ENCODE data around the gene CSAG1. TPM values are rescaled to one million over a fixed set of nuclear protein-coding genes. Genes with fewer than 3 reads are reported as not detected.
"Not testable (repeated sequence)": the region's sequence is repeated elsewhere in the genome, so short reads cannot be mapped to it uniquely, and the experiment has no call there.

The CSAG1 gene
- total and polyA plus RNA-seq, 4 experiments from 2014 or later, result not detected

DNA sequence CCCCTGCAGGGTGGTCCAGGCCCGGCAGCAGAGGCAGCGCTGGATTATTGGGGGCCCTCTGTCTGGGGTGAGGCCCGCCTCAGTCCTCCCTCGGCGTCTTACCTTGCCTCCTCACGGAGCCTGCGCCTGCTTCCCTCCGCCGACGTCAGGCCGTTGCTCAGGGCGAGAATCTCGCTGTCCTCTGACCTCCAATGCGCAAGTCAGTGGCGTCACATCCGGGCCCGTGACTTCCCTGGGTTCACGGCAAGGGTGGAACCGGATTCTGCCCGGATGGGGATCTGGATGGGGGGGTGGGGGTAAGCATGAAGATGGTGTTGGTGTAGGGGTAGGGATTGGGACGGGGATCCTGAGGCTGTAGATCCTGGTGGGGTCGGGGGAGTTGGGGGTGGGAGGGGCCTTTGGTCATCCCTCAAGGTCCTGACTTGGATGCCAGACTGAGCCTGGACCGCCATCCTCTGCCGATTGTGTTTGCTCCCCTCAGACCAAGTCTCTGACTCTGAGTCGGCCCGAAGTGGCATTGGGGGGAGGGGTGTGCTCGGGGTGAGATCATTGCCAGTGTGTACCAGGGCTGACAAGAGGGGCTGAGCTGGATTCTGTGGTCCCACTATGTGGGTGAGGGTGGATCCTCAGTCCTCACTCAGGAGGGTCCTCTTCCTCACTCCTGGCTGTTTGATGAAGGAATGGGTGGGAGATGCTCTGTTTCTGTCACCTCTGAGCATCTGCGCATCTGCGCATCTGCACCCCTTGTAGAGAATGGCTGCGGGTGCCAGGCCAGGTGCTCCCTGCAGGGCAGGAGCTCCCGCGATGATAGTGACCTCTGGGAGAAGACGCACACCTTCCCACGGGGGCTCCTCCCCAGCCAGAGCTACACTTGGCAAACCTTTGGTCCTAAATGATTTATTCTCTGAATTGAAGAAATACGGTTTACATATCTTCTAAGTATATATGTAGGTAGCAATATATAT is 20.4 kb upstream of the CSAG1 start, which contains the start of gene MAGEA2:
MAGEA2 (minus strand) TSS at position 157 of the 965 bp plus-strand sequence. CDS start 2,479 bp downstream, outside the sequence.
- H3K4me1 Mint-ChIP-seq; intact Hi-C loops (cut with micrococcal nuclease); H3K27me3 Mint-ChIP-seq: not testable (repeated sequence)

DNA sequence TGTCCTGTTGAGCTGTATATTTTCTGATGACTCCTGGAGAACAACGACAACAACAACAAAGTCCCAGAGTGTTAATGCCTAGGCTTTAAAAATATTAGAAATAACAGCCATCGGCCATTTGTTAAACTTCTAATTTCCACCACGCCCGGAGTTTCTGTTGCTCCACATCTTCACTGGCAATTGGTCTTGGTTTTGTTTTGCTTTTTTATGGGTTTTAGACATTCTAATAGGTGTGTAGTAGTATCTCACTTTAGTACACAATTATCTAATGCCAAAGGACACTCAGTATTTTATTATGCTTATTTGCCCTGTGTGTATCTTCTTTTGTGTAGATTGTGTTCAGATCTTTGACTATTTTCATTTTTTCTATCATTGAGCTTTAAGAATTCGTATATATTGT is 5.0 kb upstream of the CSAG1 start:
- no peaks in the 10 kb centered on the region for H3K36me3 ChIP-seq (ENCODE audit: insufficient read depth, low read length)
- H3K27ac ChIP-seq (ENCODE audit: low read depth, low read length), result no peak overlapping the region
- no peaks in the 10 kb centered on the region for H3K27me3 ChIP-seq (ENCODE audit: insufficient read depth, low read length)
- ChIA-PET CTCF (ENCODE audit: partially characterized antibody) (no interaction called here), POLR2A (ENCODE audit: partially characterized antibody) (no interaction called here)
- peaks cover 0 to 2% (median 0%) of the 10 kb centered on the region in 8 donors for H3K9me3 Mint-ChIP-seq
- no peaks in the 10 kb centered on the region for H3K27me3 Mint-ChIP-seq
- intact Hi-C loops (cut with micrococcal nuclease), result no loop called here
- H3K4me3 ChIP-seq (ENCODE audit: low read length in 2 of 2), result no peak overlapping the region
- no peaks in the 10 kb centered on the region for H3K4me1 ChIP-seq (ENCODE audit: insufficient read depth, low read length)
- no peaks in the 10 kb centered on the region for H3K36me3 Mint-ChIP-seq
- DNase-seq, result no peak
- no peak overlapping the region for H3K27ac Mint-ChIP-seq
- no peaks in the 10 kb centered on the region for H3K9me3 ChIP-seq (ENCODE audit: control insufficient read depth in 1 of 2, low read length in 2 of 2)
- no peaks in the 10 kb centered on the region for H3K4me1 Mint-ChIP-seq
- no peak overlapping the region for H3K4me3 Mint-ChIP-seq

More for the DNA sequence above, 20.4 kb upstream of the CSAG1 start, which contains the start of gene MAGEA2:
- H3K4me1 ChIP-seq (ENCODE audit: insufficient read depth, low read length); H3K4me3 ChIP-seq (ENCODE audit: low read length in 2 of 2); H3K36me3 ChIP-seq (ENCODE audit: insufficient read depth, low read length); H3K27me3 ChIP-seq (ENCODE audit: insufficient read depth, low read length); POLR2A ChIA-PET (ENCODE audit: partially characterized antibody); H3K27ac ChIP-seq (ENCODE audit: low read depth, low read length); H3K9me3 ChIP-seq (ENCODE audit: control insufficient read depth in 1 of 2, low read length in 2 of 2); H3K36me3 Mint-ChIP-seq; DNase-seq; H3K4me3 Mint-ChIP-seq; H3K9me3 Mint-ChIP-seq; CTCF ChIA-PET (ENCODE audit: partially characterized antibody); H3K27ac Mint-ChIP-seq: not testable (repeated sequence)

DNA sequence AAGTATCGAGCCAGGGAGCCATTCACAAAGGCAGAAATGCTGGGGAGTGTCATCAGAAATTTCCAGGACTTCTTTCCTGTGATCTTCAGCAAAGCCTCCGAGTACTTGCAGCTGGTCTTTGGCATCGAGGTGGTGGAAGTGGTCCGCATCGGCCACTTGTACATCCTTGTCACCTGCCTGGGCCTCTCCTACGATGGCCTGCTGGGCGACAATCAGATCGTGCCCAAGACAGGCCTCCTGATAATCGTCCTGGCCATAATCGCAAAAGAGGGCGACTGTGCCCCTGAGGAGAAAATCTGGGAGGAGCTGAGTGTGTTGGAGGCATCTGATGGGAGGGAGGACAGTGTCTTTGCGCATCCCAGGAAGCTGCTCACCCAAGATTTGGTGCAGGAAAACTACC is 3.0 kb upstream of the CSAG1 start:
- H3K4me1 ChIP-seq (ENCODE audit: insufficient read depth, low read length); intact Hi-C loops (cut with micrococcal nuclease); H3K9me3 ChIP-seq (ENCODE audit: control insufficient read depth in 1 of 2, low read length in 2 of 2); CTCF ChIA-PET (ENCODE audit: partially characterized antibody); H3K4me3 ChIP-seq (ENCODE audit: low read length in 2 of 2); H3K27me3 ChIP-seq (ENCODE audit: insufficient read depth, low read length); POLR2A ChIA-PET (ENCODE audit: partially characterized antibody); H3K4me1 Mint-ChIP-seq; H3K36me3 Mint-ChIP-seq; H3K36me3 ChIP-seq (ENCODE audit: insufficient read depth, low read length); H3K9me3 Mint-ChIP-seq; H3K27ac ChIP-seq (ENCODE audit: low read depth, low read length); H3K27ac Mint-ChIP-seq; H3K4me3 Mint-ChIP-seq; H3K27me3 Mint-ChIP-seq; DNase-seq: not testable (repeated sequence)

GRCh38 chrX:152735860-152736511 is 2.5 kb upstream of the CSAG1 start:
- H3K36me3 Mint-ChIP-seq, result no peaks in the 10 kb centered on the region
- Histone ChIP-seq H3K36me3 (ENCODE audit: insufficient read depth, low read length) (no peaks in the 10 kb centered on the region), H3K27ac (ENCODE audit: low read depth, low read length) (no peak overlapping the region), H3K9me3 (ENCODE audit: control insufficient read depth in 1 of 2, low read length in 2 of 2) (no peaks in the 10 kb centered on the region), H3K4me3 (ENCODE audit: low read length in 2 of 2) (no peak overlapping the region), H3K4me1 (ENCODE audit: insufficient read depth, low read length) (no peaks in the 10 kb centered on the region), H3K27me3 (ENCODE audit: insufficient read depth, low read length) (no peaks in the 10 kb centered on the region)
- no peaks in the 10 kb centered on the region for H3K27me3 Mint-ChIP-seq
- H3K27ac Mint-ChIP-seq, result no peak overlapping the region
- CTCF ChIA-PET (ENCODE audit: partially characterized antibody), result no interaction called here
- POLR2A ChIA-PET (ENCODE audit: partially characterized antibody), result no interaction called here
- DNase-seq, result no peak
- intact Hi-C loops (cut with micrococcal nuclease), result no loop called here
- H3K9me3 Mint-ChIP-seq, result peaks cover 0 to 2% (median 0%) of the 10 kb centered on the region in 8 donors
- H3K4me1 Mint-ChIP-seq, result no peaks in the 10 kb centered on the region
- H3K4me3 Mint-ChIP-seq, result no peak overlapping the region

- intact Hi-C loops (cut with micrococcal nuclease), result no loop called here
- Mint-ChIP-seq H3K27ac (no peak overlapping the region), H3K4me3 (no peak overlapping the region), H3K9me3 (peaks cover 0 to 2% (median 0%) of the 10 kb centered on the region in 8 donors), H3K36me3 (no peaks in the 10 kb centered on the region), H3K4me1 (no peaks in the 10 kb centered on the region), H3K27me3 (peaks cover 0 to 1% of the 10 kb centered on the region in 2 donors)
- Histone ChIP-seq H3K4me1 (ENCODE audit: insufficient read depth, low read length) (no peaks in the 10 kb centered on the region), H3K27me3 (ENCODE audit: insufficient read depth, low read length) (no peaks in the 10 kb centered on the region), H3K9me3 (ENCODE audit: control insufficient read depth in 1 of 2, low read length in 2 of 2) (no peaks in the 10 kb centered on the region), H3K27ac (ENCODE audit: low read depth, low read length) (no peak overlapping the region), H3K36me3 (ENCODE audit: insufficient read depth, low read length) (no peaks in the 10 kb centered on the region), H3K4me3 (ENCODE audit: low read length in 2 of 2) (no peak overlapping the region)
- DNase-seq, result no peak
- POLR2A ChIA-PET (ENCODE audit: partially characterized antibody), result no interaction called here
- CTCF ChIA-PET (ENCODE audit: partially characterized antibody), result no interaction called here
Measured at GRCh38 chrX:152735101-152735500, 1.6 kb upstream of the CSAG1 start.

GRCh38 chrX:152734143-152734858 is 780 bp upstream of the CSAG1 start:
- H3K27me3 Mint-ChIP-seq; H3K36me3 Mint-ChIP-seq; H3K4me1 ChIP-seq (ENCODE audit: insufficient read depth, low read length); H3K9me3 Mint-ChIP-seq; CTCF ChIA-PET (ENCODE audit: partially characterized antibody); intact Hi-C loops (cut with micrococcal nuclease); H3K27ac Mint-ChIP-seq; H3K4me1 Mint-ChIP-seq; H3K4me3 ChIP-seq (ENCODE audit: low read length in 2 of 2); H3K4me3 Mint-ChIP-seq; H3K36me3 ChIP-seq (ENCODE audit: insufficient read depth, low read length); H3K9me3 ChIP-seq (ENCODE audit: control insufficient read depth in 1 of 2, low read length in 2 of 2); POLR2A ChIA-PET (ENCODE audit: partially characterized antibody); H3K27me3 ChIP-seq (ENCODE audit: insufficient read depth, low read length); H3K27ac ChIP-seq (ENCODE audit: low read depth, low read length); DNase-seq: not testable (repeated sequence)

DNA sequence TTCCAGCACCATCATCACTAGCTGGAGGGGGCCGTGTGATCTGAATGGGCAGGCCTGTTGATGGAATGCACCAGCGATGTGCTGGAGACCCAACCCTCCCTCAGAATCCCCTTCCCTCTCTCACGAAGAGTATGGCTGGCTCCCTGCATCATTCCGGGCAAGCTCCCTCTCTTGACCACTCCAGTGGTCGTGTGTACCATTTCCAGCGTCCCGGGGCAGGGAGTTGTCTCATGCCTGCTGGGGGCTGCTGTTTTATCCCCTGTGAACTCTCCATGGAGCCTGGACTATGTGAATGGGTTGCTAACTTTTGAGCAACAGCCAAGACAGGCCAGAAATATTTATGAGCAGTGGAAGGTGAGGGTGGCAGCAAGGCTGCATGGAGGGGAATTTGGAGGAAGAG is 8.1 kb downstream of the CSAG1 start:
- POLR2A ChIA-PET (ENCODE audit: partially characterized antibody), result no interaction called here
- Histone ChIP-seq H3K27ac (ENCODE audit: low read depth, low read length) (no peak overlapping the region), H3K27me3 (ENCODE audit: insufficient read depth, low read length) (no peaks in the 10 kb centered on the region), H3K4me3 (ENCODE audit: low read length in 2 of 2) (no peak overlapping the region), H3K4me1 (ENCODE audit: insufficient read depth, low read length) (no peaks in the 10 kb centered on the region), H3K36me3 (ENCODE audit: insufficient read depth, low read length) (no peaks in the 10 kb centered on the region), H3K9me3 (ENCODE audit: control insufficient read depth in 1 of 2, low read length in 2 of 2) (no peaks in the 10 kb centered on the region)
- H3K27me3 Mint-ChIP-seq, result peaks cover 0 to 1% of the 10 kb centered on the region in 2 donors
- intact Hi-C loops (cut with micrococcal nuclease), result no loop called here
- CTCF ChIA-PET (ENCODE audit: partially characterized antibody), result no interaction called here
- no peaks in the 10 kb centered on the region for H3K36me3 Mint-ChIP-seq
- no peak overlapping the region for H3K4me3 Mint-ChIP-seq
- no peak overlapping the region for H3K27ac Mint-ChIP-seq
- H3K4me1 Mint-ChIP-seq, result no peaks in the 10 kb centered on the region
- no peaks in the 10 kb centered on the region for H3K9me3 Mint-ChIP-seq
- DNase-seq, result no peak
